Measurements from ENCODE around the gene ARMC2.

The ARMC2 gene

DNA sequence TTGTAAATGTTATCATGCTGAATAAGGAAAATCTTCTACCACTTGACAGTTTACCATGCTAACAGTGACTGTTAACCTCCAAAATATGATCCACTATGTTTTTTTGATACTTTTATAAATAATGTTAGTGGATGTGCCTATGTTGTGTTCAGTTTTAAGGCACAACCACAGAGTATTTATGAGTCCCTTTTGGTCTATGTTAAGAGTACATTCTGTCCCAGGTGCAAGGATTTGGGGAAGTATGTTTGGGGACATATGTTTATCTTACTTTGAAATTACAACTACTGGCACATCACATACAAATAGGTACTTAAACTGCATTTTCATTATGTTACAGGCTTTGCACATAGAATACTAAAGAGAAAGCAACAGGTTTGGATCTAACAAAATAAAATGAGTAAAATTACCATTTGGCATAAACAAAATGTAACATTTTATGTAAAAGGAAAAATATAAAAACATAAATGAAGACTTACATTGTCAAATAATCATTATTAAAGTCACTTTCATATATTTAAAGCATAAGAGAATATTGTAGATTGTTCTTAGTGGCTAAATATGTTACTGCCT lies 175.2 kb downstream of the ARMC2 start:
- no peak for TF ChIP-seq CTCF (IDR thresholded peaks at IDR 0.05)
- Histone ChIP-seq H3K4me3 (no peak overlapping the region), H3K27ac (no peak overlapping the region)
- DNase-seq (ENCODE audit: low spot score) = no peak

Measured in coronary artery (tissue), 2 donors.